Measurements from ENCODE around the gene ZNF101.

ZNF101 gene

GRCh38 chr19:19732579-19733501 is 64.2 kb downstream of the ZNF101 start, which contains the start of gene ZNF14:
ZNF14 (minus strand) TSS chr19:19733112; CDS start chr19:19732958, 154 bp downstream.
- H3K4me1 Mint-ChIP-seq: peaks cover 12% of the 10 kb centered on the region
- H3K9me3 Mint-ChIP-seq: peaks cover 79% of the 10 kb centered on the region
- no peak for TF ChIP-seq CTCF (IDR thresholded peaks at IDR 0.05)
- peaks cover 47% of the 10 kb centered on the region for H3K36me3 Mint-ChIP-seq (ENCODE audit: low read depth)
- peak within 1 kb of the TSS; percentile 98 for H3K4me3 Mint-ChIP-seq
- peak within 1 kb of the TSS; percentile 78 for H3K27ac Mint-ChIP-seq
- peak; percentile 91 for DNase-seq
- peaks cover 9% of the 10 kb centered on the region for H3K27me3 Mint-ChIP-seq (ENCODE audit: low read depth, poor library complexity)

Data from nephron progenitor cell (in vitro differentiated cells).